DLD1 (cell line): Measurements from ENCODE around the gene KLHL5.

Experiments
- in situ Hi-C: cut with HindIII; loops from 2 replicates; pipeline ENCODE4 v1.10.0; 2017; ENCODE audit warnings: low sequenced_read_pairs

KLHL5 gene

GRCh38 chr4:39169426-39169825 is 107.4 kb downstream of the KLHL5 start:
- in situ Hi-C loops = loop anchor here (25.0 kb wide), 1 partner anchor 282 kb away; no protein-coding TSS in a partner anchor

GRCh38 chr4:39170301-39170700 is 108.3 kb downstream of the KLHL5 start:
- in situ Hi-C loops = loop anchor here (25.0 kb wide), 1 partner anchor 283 kb away; no protein-coding TSS in a partner anchor
